ENCODE data around the gene FZD1. TPM values are rescaled to one million over a fixed set of nuclear protein-coding genes. Genes with fewer than 3 reads are reported as not detected.

The FZD1 gene
- total and polyA plus RNA-seq, 8 donors = 15.5 to 70.2 (median 59.9) TPM

GRCh38 chr7:91247500-91247899 is 16.7 kb upstream of the FZD1 start:
- no peak for ATAC-seq
- Histone ChIP-seq H3K4me1 (peaks cover 0 to 4% of the 10 kb centered on the region in 2 donors), H3K4me3 (no peak overlapping the region), H3K27me3 (no peaks in the 10 kb centered on the region), H3K36me3 (no peaks in the 10 kb centered on the region), H3K9me3 (no peaks in the 10 kb centered on the region), H3K27ac (no peak overlapping the region)
- no peak for DNase-seq
- TF ChIP-seq CTCF (IDR thresholded peaks at IDR 0.05) = no peak
- intact Hi-C loops (cut with DNase I) = no loop called here

GRCh38 chr7:91248996-91249395 is 15.2 kb upstream of the FZD1 start:
- intact Hi-C loops (cut with DNase I) = no loop called here
- no peaks in the 10 kb centered on the region for H3K36me3 ChIP-seq

GRCh38 chr7:91249506-91250233 is 14.6 kb upstream of the FZD1 start:
- Histone ChIP-seq H3K4me1 (peaks cover 0 to 4% of the 10 kb centered on the region in 2 donors), H3K4me3 (no peak overlapping the region), H3K27ac (no peak overlapping the region), H3K9me3 (no peaks in the 10 kb centered on the region), H3K27me3 (no peaks in the 10 kb centered on the region), H3K36me3 (no peaks in the 10 kb centered on the region)
- DNase-seq (no peak), ATAC-seq (peak; percentile 92)
- no peak for TF ChIP-seq CTCF (IDR thresholded peaks at IDR 0.05)
- intact Hi-C loops (cut with DNase I) = no loop called here

More at GRCh38 chr7:91248996-91249395, 15.2 kb upstream of the FZD1 start:
- ATAC-seq (no peak), DNase-seq (no peak)
- Histone ChIP-seq H3K4me3 (no peak overlapping the region), H3K9me3 (no peaks in the 10 kb centered on the region), H3K27ac (no peak overlapping the region), H3K27me3 (no peaks in the 10 kb centered on the region), H3K4me1 (peaks cover 0 to 4% of the 10 kb centered on the region in 2 donors)
- no peak for TF ChIP-seq CTCF (IDR thresholded peaks at IDR 0.05)

- Histone ChIP-seq H3K4me1 (peaks cover 0 to 4% of the 10 kb centered on the region in 2 donors), H3K4me3 (no peak overlapping the region), H3K27ac (no peak overlapping the region), H3K9me3 (peaks cover 0 to 5% of the 10 kb centered on the region in 2 donors), H3K27me3 (no peaks in the 10 kb centered on the region), H3K36me3 (no peaks in the 10 kb centered on the region)
- intact Hi-C loops (cut with DNase I) = no loop called here
- TF ChIP-seq CTCF (IDR thresholded peaks at IDR 0.05) = no peak
- DNase-seq (no peak), ATAC-seq (no peak)
These were observed 13.5 kb upstream of the FZD1 start for GRCh38 chr7:91250706-91251105.

- H3K4me1 ChIP-seq = peaks cover 0 to 4% of the 10 kb centered on the region in 2 donors
- intact Hi-C loops (cut with DNase I) = no loop called here
- ATAC-seq = no peak
These were observed 12.4 kb upstream of the FZD1 start for GRCh38 chr7:91251877-91252276.

More at GRCh38 chr7:91251877-91252276, 12.4 kb upstream of the FZD1 start:
- peaks cover 0 to 16% of the 10 kb centered on the region in 2 donors for H3K9me3 ChIP-seq
- H3K27ac ChIP-seq = no peak overlapping the region
- no peaks in the 10 kb centered on the region for H3K27me3 ChIP-seq
- TF ChIP-seq CTCF (IDR thresholded peaks at IDR 0.05) = no peak
- H3K4me3 ChIP-seq = no peak overlapping the region
- no peak for DNase-seq
- H3K36me3 ChIP-seq = no peaks in the 10 kb centered on the region

All from left lung (tissue), 10 donors.